ENCODE results near the gene ZCWPW2. TPM values are rescaled to one million over a fixed set of nuclear protein-coding genes. Genes with fewer than 3 reads are reported as not detected.

The ZCWPW2 gene
- total RNA-seq, 2 donors from 2014 or later: 1.2 to 3.4 TPM

Other genes with a start within 250 kb of the ZCWPW2 start
- 10 to 100 TPM; 27.4 to 41.8 TPM for gene CMC1, start 107.1 kb upstream of the ZCWPW2 start, total RNA-seq
- 10 to 100 TPM; 21.8 to 49.2 TPM for gene AZI2, start 103 bp downstream of the ZCWPW2 start, total RNA-seq

Measured in right atrium auricular region (tissue), 2 donors.